ENCODE measurements around the gene OBSL1.

DNA sequence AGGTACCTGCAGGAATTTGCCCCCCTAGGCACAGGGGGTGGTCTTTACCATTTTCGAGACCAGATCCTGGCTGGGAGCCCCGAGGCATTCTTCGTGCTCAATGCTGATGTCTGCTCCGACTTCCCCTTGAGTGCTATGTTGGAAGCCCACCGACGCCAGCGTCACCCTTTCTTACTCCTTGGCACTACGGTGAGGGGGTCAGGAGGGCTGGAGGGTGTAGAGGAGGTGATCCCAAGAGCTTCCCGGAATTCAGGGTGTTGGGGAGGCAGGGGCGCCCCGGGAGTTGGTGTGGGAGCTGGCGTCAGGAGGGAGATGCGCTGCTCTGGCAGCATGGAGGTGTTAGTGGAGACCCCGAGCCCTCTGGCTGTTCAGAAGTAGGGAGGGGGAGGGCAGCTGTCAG lies 69.5 kb downstream of the OBSL1 start:
- TF ChIP-seq TAF1 (IDR thresholded peaks at IDR 0.05; ENCODE audit: borderline replicate concordance, low read depth, low read length): no peak
- no peak for TF ChIP-seq POLR2A (IDR thresholded peaks at IDR 0.05; ENCODE audit: low read depth, low read length)
- TF ChIP-seq POLR2AphosphoS5 (IDR thresholded peaks at IDR 0.05; ENCODE audit: low read depth, low read length): no peak
